DND-41 (cell line): ENCODE results near the gene HSPA1L.

ENCODE experiments used
- CTCF ChIP-seq: IDR thresholded peaks from 2 replicates; pipeline ENCODE4 v1.5.1; 2012; ENCODE audit warnings: borderline replicate concordance, low read length, moderate library complexity, mild to moderate bottlenecking; ENCODE audit not compliant: poor library complexity, severe bottlenecking; ENCODE audit errors: extremely low read depth
- EZH2 ChIP-seq: IDR thresholded peaks from 3 replicates; pipeline ENCODE4 v1.6.1; 2012; ENCODE audit warnings: borderline replicate concordance, low read depth, mild to moderate bottlenecking, moderate library complexity, low read length, inconsistent platforms; ENCODE audit not compliant: severe bottlenecking

GRCh38 chr6:31860349-31860748, 45.3 kb upstream of the HSPA1L start:
- no peak for TF ChIP-seq CTCF
- TF ChIP-seq EZH2 = no peak
